Type B pancreatic cell (in vitro differentiated cells): ENCODE results near the gene MYMX. TPM values are rescaled to one million over a fixed set of nuclear protein-coding genes. Genes with fewer than 3 reads are reported as not detected.

ENCODE experiments used
- DNase-seq: peaks from one replicate; pipeline ENCODE4 v3.0.0; 2021; ENCODE audit warnings: mixed read lengths; ENCODE audit not compliant: unreplicated experiment; ENCODE audit errors: extremely low spot score
- H3K27ac Mint-ChIP-seq: 2 replicates; pipeline ENCODE4 v1.8.0; 2021; ENCODE audit warnings: mild to moderate bottlenecking, mixed read lengths
- H3K27me3 Mint-ChIP-seq: 2 replicates; pipeline ENCODE4 v1.8.0; 2021; ENCODE audit warnings: mixed read lengths
- H3K36me3 Mint-ChIP-seq: 2 replicates; pipeline ENCODE4 v1.8.0; 2021; ENCODE audit warnings: mixed read lengths
- H3K4me1 Mint-ChIP-seq: one replicate; pipeline ENCODE4 v1.8.0; 2021; ENCODE audit warnings: mixed read lengths; ENCODE audit not compliant: unreplicated experiment
- H3K4me3 Mint-ChIP-seq: 2 replicates; pipeline ENCODE4 v1.8.0; 2021; ENCODE audit warnings: mild to moderate bottlenecking, mixed read lengths
- H3K9me3 Mint-ChIP-seq: 2 replicates; pipeline ENCODE4 v1.8.0; 2021; ENCODE audit warnings: mixed read lengths
- total RNA-seq: library from RNA; stranded (reverse); gene quantifications from 2 replicates; pipeline ENCODE4 v1.2.1, GENCODE V29; 2021; ENCODE audit warnings: low replicate concordance
- TF ChIP-seq, protein P1 (sequence below): fragments of 200-600 bp; sonication (generic); conservative IDR thresholded peaks from 2 replicates; pipeline ENCODE4 v1.5.0; 2021; ENCODE audit warnings: antibody characterized with exemption, mild to moderate bottlenecking

MYMX gene
- total RNA-seq, 1 donor from 2014 or later, result 0.53 TPM

DNA sequence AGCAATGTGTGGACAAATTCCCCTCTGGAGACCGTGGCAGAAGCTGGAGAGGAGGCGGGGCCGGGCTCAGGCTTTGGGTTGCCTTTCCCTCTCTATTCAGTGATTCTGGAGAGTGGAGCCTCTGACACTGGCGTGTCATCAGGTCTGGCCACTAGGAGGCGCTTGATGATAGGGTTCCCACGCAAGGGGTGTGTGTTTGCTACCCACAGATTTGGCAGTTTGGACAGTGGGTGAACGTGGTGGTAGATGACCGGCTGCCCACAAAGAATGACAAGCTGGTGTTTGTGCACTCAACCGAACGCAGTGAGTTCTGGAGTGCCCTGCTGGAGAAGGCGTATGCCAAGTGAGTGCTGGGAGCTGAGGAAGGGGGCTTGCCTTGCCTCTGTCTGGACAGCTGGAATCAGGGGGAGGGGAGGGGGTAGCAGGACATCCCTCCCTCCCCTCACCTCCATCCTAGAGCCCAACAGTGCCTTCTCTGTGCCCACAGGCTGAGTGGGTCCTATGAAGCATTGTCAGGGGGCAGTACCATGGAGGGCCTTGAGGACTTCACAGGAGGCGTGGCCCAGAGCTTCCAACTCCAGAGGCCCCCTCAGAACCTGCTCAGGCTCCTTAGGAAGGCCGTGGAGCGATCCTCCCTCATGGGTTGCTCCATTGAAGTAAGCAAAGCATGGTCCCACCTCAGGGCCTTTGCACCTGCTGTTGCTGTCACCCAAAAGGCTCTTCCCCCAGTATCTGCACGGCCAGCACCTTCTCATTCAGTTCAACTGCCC lies 43.8 kb upstream of the MYMX start:
- no peaks in the 10 kb centered on the region for H3K36me3 Mint-ChIP-seq
- no peak overlapping the region for H3K4me3 Mint-ChIP-seq
- TF ChIP-seq, protein P1, sequence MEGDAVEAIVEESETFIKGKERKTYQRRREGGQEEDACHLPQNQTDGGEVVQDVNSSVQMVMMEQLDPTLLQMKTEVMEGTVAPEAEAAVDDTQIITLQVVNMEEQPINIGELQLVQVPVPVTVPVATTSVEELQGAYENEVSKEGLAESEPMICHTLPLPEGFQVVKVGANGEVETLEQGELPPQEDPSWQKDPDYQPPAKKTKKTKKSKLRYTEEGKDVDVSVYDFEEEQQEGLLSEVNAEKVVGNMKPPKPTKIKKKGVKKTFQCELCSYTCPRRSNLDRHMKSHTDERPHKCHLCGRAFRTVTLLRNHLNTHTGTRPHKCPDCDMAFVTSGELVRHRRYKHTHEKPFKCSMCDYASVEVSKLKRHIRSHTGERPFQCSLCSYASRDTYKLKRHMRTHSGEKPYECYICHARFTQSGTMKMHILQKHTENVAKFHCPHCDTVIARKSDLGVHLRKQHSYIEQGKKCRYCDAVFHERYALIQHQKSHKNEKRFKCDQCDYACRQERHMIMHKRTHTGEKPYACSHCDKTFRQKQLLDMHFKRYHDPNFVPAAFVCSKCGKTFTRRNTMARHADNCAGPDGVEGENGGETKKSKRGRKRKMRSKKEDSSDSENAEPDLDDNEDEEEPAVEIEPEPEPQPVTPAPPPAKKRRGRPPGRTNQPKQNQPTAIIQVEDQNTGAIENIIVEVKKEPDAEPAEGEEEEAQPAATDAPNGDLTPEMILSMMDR, result peak; percentile 93
- DNase-seq, result peak; percentile 82
- H3K27ac Mint-ChIP-seq, result peak overlapping the region; percentile 55
- peaks cover 10% of the 10 kb centered on the region for H3K27me3 Mint-ChIP-seq
- no peaks in the 10 kb centered on the region for H3K9me3 Mint-ChIP-seq
- peaks cover 6% of the 10 kb centered on the region for H3K4me1 Mint-ChIP-seq

DNA sequence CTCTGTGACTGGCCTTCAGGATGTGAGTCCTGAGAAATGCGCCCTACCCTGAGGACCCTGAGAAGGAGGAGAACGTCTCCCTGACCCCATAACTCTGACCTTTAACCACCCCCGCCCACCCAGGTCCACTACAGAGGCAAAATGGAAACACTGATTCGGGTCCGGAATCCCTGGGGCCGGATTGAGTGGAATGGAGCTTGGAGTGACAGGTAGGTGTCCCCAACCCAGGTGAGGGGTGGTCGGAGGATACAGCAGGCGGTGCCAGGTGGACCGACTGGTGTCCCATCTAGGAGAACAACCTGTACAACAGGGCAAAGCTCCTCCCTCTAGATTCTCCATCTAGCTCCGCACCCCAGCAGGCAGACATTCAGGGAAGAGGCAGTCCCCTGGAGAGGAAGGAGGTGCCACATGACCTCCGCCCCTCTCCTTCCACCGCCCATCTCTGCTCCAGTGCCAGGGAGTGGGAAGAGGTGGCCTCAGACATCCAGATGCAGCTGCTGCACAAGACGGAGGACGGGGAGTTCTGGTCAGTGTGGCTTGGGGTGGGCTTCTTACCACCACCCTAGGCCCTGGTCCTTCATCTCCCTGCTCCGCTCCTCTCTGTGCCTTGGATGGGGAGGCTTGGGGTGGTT lies 40.5 kb upstream of the MYMX start:
- Mint-ChIP-seq H3K9me3 (no peaks in the 10 kb centered on the region), H3K27me3 (peaks cover 6% of the 10 kb centered on the region), H3K4me3 (no peak overlapping the region), H3K27ac (no peak overlapping the region), H3K4me1 (peaks cover 6% of the 10 kb centered on the region), H3K36me3 (no peaks in the 10 kb centered on the region)
- TF ChIP-seq, protein P1, result no peak
- DNase-seq, result no peak

DNA sequence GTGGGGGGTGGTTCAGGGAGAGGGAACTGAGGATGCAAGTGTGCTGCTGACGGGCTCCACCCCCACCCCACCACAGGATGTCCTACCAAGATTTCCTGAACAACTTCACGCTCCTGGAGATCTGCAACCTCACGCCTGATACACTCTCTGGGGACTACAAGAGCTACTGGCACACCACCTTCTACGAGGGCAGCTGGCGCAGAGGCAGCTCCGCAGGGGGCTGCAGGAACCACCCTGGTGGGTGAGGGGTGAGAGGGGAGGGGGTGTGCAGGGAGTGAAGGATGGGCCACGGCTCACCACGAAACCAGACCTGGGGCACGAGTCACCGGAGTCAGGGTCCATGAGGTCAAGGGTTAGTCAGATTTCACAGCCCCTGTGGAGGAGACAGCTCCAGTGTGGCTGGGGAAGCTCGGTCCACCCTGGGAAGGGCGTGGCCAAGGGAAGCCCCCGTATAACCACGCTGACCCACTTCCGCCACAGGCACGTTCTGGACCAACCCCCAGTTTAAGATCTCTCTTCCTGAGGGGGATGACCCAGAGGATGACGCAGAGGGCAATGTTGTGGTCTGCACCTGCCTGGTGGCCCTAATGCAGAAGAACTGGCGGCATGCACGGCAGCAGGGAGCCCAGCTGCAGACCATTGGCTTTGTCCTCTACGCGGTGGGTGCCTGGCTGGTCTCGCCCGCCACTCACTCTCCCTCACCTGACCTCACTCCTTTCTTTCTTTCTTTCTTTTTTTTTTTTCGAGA lies 39.8 kb upstream of the MYMX start:
- H3K27me3 Mint-ChIP-seq, result peaks cover 4% of the 10 kb centered on the region
- H3K4me1 Mint-ChIP-seq, result peaks cover 6% of the 10 kb centered on the region
- TF ChIP-seq, protein P1, result no peak
- no peak for DNase-seq
- no peaks in the 10 kb centered on the region for H3K36me3 Mint-ChIP-seq
- no peak overlapping the region for H3K27ac Mint-ChIP-seq
- no peak overlapping the region for H3K4me3 Mint-ChIP-seq
- no peaks in the 10 kb centered on the region for H3K9me3 Mint-ChIP-seq

DNA sequence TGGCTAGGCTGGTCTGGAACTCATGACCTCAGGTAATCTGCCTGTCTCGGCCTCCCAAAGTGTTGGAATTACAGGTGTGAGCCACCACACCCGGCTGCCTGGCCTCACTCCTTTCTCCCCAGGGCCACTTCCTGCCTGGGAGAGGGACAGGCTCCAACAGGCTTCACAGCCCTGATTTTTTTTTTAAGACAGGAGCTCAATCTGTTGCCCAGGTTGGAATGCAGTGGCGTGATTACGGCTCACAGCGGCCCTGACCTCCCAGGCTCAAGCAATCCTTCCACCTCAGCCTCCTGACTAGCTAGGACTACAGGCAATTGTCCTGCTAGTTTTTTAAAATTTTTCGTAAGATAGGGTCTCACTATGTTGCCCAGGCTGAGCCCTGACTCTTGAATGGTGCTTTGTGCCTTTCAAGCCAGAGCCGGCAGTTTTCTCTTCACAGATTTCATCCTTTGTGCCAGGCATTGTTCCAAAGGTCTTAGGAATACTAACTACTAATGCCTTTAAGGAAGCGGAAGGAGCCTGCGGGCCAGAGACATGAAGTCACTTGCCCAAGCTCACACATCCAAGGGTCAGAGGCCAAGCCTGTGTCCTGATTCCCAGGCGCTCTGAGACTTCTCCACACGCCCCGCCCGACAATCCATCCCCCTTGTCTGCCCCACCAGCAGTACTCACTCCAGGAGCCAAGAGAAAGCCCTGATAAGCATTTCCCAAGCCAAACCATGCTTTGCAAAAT lies 38.9 kb upstream of the MYMX start:
- no peak for DNase-seq
- TF ChIP-seq, protein P1, result no peak
- peaks cover 1% of the 10 kb centered on the region for H3K4me1 Mint-ChIP-seq
- no peaks in the 10 kb centered on the region for H3K9me3 Mint-ChIP-seq
- no peak overlapping the region for H3K27ac Mint-ChIP-seq
- no peak overlapping the region for H3K4me3 Mint-ChIP-seq
- H3K36me3 Mint-ChIP-seq, result no peaks in the 10 kb centered on the region
- peaks cover under 1% of the 10 kb centered on the region for H3K27me3 Mint-ChIP-seq

DNA sequence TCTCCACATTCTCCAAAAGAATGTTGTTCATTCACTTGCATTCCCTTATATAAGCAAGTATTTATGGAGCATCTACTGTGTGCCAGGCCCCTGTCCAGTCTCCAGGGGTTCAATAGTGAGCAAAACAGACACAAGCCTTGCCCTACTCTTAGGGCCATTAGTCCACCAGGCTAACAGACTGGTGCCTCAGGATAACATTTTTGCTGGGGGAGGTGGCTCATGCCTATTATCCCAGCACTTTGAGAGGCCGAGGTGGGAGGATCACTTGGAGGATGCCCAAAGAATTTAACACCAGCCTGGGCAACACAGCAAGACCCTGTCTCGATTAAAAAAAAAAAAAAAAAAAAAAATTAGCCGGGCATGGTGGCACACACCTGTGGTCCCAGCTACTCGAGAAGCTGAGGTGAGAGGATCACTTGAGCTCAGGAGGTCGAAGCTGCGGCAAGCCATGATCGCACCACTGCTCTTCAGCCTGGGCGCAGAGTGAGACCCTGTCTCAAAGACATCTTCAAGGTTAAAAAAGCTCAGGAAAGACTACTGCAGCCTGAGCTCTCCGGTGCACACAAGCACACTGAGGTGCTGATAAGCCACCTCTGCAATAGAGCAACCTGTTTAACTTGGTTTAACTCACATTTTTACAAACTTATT lies 38.2 kb upstream of the MYMX start:
- H3K4me1 Mint-ChIP-seq, result no peaks in the 10 kb centered on the region

More for the DNA sequence above, 38.2 kb upstream of the MYMX start:
- Mint-ChIP-seq H3K4me3 (no peak overlapping the region), H3K27ac (no peak overlapping the region), H3K36me3 (no peaks in the 10 kb centered on the region), H3K27me3 (no peaks in the 10 kb centered on the region), H3K9me3 (no peaks in the 10 kb centered on the region)
- no peak for DNase-seq
- TF ChIP-seq, protein P1, result no peak
